GM21515 (cell line): ENCODE data around the gene IL10RB.

Experiments
- ATAC-seq: cut with Tn5 transposase; IDR thresholded peaks from one replicate; pipeline ENCODE4 v1.9.1; 2021; ENCODE audit not compliant: unreplicated experiment

Gene IL10RB

DNA sequence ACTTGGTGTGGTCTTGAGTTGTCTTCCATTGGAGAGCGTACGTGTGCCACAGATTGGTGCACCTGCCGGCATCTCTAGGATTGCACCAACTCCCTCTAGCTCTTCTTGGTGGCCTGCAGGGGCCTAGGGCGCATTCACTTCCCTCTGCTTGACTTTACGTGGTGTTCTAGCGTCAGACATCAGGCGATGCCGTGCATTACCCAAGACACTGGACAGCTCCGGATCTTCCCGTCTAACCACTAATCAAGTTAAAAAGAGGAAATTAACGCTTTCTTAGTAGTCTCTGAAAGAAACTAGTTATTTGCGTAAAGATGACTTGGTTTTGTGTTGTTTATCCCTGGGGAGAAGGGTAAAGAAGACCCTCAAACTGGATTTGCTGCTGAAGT, 510 bp upstream of the IL10RB start:
- ATAC-seq: peak; percentile 26

GRCh38 chr21:33266789-33267135, 595 bp downstream of the IL10RB start:
- peak; percentile 7 for ATAC-seq

DNA sequence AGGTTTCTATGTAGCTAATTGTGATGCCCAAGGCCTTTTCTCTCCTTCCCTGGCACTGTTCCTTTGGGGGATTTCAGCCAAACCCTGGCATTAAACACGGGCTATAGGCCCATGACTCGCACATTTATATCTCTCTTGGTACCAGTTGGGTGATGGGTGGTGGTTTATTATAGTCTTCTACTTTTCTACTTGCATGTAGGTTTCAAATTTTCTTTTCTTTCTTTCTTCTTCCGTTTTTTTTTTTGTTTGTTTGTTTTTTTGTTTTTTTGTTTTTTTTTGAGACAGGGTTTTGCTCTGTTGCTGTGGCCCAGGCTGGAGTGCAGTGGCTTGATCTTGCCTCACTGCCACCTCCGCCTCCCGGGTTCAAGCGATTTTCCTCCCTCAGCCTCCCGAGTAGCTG, 1.1 kb downstream of the IL10RB start:
- no peak for ATAC-seq

DNA sequence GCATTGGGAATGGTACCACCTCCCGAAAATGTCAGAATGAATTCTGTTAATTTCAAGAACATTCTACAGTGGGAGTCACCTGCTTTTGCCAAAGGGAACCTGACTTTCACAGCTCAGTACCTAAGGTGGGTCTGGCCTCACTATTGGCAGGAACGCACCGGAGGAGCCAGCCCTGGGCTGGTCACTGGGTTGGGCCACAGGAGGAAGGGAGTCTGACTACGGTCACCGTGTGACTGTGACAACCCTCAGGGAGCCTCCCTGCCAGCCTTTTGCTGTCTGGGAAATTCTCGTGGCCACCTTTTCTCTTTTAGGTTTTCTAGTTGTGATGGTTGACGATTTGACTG, 2.2 kb downstream of the IL10RB start:
- peak; percentile 7 for ATAC-seq

- peak; percentile 48 for ATAC-seq
Observed at GRCh38 chr21:33268737-33269441, 2.7 kb downstream of the IL10RB start.

DNA sequence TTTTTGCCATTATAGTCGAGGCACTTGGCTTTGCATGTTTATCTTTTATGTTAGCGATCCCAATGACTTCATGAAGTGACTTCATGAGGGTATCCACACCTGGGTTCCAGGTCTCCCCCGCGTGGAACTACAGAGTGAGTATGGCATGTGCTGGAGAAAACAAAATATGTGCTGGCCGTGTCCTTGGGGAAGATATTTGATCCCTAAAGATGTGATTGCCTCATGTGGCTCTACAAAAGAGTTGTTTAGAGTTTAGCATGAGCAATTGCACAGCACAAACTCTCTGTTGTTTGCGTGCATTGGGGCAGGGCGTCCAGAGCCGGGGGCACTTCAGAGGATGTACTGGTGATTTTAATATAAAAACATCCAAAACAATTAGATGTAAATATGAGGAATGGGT, 4.8 kb downstream of the IL10RB start:
- no peak for ATAC-seq

DNA sequence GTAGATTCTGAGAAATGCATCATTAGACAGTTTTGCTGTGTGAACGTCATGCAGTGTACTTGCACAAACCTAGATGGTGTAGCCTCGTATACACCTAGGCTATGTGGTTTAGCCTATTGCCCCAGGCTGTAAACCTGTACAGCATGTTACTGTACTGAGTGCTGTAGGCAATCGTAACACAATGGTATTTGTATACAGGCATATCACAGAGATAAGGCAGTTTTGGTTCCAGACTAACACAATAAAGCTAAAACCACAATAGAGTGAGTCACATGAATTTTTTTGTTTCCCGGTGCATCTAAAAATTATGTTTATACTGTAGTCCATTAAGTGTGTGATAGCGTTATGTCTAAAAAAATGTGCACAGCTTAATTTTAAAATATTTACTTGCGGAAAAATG, 6.9 kb downstream of the IL10RB start:
- ATAC-seq: no peak

DNA sequence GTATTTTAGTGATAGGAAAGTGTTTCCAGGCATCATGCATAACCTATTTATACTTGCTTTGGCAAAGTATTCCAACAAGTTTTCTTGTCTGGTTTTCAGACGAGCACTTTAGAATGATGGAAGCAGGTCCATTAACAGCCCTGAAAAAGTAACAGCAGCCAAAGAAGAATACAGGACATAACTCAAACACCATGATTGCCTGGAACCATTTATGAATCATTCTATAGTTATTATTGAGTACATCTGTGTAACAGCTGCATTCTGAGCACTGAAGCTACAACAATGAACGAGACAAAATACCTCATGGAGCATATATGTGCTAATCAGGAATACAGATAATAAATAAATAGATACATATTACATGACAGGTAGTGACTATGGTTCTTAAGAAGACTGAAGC, 12.6 kb downstream of the IL10RB start:
- ATAC-seq: no peak

DNA sequence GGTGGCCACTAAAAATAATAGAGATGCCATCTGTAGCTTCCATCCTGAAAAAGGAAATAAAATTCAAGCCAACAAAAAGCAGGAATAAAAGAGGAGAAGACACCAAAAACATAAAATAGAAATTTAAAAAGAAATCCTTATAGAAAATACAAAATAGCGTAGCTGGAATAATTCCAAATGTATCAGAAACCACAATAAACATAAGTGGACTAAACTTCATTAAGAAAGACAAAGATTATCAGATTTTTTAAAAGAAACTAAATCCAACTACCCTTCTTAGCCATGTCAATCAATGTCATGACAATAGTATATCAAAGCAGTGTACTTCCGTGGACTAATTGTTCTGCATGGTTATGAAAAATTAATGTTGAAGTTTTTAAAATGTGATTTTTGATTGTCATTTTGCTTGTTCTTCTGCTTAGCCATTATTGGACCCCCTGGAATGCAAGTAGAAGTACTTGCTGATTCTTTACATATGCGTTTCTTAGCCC, 13.2 kb downstream of the IL10RB start:
- no peak for ATAC-seq

- no peak for ATAC-seq
Observed at GRCh38 chr21:33281096-33281652, 15.0 kb downstream of the IL10RB start.

DNA sequence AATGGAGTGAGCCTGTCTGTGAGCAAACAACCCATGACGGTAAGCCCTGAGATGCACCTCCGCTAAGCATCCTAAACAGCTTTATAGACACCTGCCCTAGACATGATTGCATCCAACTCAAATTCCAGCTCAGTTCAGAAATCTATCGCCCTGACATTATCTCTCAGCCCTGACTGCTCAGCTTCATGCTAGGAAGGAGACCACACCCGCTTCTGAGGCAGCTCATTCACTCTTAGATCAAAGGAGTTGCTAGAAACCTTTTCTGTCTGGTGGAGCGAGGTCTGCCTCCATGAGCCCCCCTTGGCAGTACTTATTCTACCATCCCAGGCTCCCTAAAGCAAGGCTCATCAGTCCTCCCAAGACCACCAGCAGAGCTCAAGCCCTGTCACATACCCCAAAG, 17.0 kb downstream of the IL10RB start:
- no peak for ATAC-seq

DNA sequence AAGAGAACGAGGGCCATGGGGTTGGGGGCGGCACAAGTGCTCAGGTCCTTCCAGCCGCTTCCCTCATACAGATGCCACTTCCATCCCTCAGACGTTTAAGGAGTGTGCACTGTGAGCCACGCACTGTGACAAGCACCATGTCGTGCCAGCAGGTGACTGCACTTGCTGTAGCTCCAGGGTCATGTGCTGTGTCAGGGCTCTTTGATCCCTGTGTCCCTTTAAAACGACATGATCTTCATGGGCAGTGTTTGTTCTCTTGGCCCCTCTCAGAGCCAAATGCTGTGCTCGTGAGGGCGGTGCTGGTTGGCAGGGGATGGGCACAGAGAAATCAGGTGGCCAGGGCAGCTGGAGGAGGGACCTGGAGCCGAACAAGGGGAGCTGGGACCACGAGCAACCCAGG, 19.9 kb downstream of the IL10RB start:
- no peak for ATAC-seq

DNA sequence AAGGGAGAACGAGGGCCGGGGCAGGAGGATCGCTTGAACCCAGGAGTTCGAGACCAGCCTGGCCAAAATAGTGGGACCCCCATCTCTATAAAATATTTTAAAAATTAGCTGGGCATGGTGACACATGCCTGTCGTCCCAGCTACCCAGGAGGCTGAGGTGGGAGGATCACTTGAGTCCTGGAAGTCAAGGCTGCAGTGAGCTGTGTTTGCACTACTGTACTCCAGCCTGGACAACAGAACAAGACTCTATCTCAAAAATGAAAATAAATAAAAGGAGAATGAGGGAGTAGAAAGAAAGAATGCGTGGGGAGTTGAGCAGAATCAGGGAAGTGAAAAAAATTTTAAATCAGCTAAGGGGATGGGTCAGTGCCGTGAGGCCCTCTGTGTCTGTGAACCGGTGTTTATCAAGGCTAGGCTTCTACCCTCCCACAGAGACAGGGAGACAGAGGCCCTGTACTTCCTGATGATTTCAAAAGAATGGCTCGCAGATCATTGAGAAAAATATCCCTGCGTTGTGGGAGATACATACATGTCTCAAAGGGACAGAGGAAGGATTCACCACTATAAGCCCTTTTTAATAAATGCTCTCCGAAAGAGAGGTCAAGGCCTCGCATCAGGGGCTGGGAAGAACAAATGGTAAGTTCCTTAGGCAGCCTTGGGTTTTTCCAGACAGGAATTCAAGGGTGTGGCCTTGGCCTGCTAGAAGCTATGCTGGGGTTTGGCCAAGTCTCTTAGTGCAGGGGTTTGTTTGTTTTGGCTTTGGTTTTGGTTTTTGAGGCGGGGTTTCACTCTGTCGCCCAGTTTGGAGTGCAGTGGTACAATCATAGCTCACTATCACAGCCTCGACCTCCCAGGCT, 20.7 kb downstream of the IL10RB start:
- no peak for ATAC-seq

GRCh38 chr21:33289199-33289819, 23.1 kb downstream of the IL10RB start:
- no peak for ATAC-seq

GRCh38 chr21:33290441-33290840, 24.3 kb downstream of the IL10RB start:
- ATAC-seq: no peak

GRCh38 chr21:33291686-33292085, 25.5 kb downstream of the IL10RB start:
- ATAC-seq: no peak

DNA sequence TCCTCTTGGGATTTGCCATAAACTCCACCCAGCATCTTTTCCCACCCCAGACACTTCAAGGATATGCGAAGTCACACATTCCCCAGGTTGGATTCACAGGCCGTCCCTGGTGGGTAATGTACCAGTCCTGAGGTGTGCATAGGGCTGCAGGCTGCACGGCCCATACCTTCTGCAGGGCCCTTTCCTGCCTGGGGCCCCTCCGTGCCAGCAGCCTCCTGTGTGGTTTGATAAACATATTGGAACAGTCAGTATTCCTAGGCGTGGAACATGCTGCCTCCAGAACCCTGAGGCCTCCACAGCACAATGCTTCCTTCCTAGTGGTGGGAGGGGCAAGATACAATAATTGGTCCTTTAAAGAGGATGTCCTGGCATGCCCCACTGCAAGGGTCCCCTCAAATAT, 26.6 kb downstream of the IL10RB start:
- ATAC-seq: no peak

DNA sequence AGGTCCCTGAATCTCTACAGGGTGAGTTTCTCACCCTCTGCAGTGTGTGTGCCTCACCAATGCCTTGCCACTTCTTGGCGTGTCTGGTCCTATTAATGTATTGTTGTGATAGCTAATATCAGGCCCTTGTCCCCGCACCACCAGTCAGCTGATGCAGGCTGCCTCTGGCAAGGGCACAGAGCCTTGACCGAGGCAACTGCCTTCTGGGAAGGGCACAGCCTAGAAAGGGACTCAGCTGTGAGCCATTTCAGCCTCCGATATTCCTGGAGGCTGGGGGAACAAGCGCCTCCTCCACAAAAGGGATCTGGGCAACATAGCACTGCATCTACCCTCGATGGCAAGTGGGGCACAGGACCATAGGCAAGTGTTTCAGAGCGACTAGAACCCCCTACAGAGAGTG, 27.0 kb downstream of the IL10RB start:
- ATAC-seq: no peak

DNA sequence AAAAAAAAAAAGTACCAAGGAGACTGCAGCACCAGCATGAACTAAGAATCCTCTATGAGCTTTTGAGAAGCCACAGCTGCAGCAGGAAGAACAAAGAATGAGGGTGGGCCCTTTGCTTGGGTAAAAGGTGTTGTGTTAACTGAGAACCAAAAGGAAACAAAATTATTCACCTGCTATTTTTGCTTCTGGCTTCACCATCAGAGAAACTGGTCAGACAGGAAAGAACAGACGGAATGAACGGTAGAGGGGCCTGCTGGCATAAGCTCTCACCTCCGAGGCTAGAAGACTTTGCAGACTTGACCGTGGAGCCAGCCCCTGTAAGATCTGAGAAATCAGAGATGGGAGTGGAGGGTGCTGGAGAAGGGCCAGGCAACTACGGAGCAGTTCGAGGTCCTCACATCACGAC, 27.6 kb downstream of the IL10RB start:
- no peak for ATAC-seq

GRCh38 chr21:33296156-33296555, 30.0 kb downstream of the IL10RB start:
- ATAC-seq: no peak

DNA sequence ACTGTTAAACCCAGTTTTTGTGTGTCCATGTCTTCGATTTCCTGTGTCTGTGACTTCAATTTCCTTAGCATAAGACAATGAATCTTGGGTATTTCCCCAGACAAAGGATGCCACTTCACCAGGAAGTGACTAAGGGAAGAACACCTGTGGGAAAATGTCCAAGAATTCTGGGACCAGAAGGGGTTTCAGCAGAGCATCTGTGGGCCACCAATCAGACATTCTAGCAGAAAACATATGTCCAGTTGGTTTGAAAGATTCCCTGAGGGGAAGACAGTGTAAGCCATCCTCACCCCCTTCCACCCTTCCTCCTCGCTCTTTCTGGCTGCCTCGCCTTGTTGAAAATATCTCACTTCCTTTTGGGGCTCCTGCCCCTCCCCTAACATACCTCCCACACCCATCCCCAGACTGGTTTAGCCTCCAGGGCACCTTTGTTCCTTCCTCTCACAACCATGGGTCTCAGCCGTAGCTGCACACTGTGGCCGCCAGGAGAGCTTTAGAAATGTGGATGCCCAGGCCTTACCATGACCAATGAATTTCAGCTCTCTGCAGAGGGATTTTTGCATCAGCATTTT, 33.1 kb downstream of the IL10RB start:
- peak; percentile 73 for ATAC-seq
